ENCODE data around the gene SCAF11. TPM values are rescaled to one million over a fixed set of nuclear protein-coding genes. Genes with fewer than 3 reads are reported as not detected.

The SCAF11 gene
- polyA plus RNA-seq, 1 donor (not counting 4 experiments of a cell fraction or from before 2014, with no cell fraction given): 54.5 TPM

DNA sequence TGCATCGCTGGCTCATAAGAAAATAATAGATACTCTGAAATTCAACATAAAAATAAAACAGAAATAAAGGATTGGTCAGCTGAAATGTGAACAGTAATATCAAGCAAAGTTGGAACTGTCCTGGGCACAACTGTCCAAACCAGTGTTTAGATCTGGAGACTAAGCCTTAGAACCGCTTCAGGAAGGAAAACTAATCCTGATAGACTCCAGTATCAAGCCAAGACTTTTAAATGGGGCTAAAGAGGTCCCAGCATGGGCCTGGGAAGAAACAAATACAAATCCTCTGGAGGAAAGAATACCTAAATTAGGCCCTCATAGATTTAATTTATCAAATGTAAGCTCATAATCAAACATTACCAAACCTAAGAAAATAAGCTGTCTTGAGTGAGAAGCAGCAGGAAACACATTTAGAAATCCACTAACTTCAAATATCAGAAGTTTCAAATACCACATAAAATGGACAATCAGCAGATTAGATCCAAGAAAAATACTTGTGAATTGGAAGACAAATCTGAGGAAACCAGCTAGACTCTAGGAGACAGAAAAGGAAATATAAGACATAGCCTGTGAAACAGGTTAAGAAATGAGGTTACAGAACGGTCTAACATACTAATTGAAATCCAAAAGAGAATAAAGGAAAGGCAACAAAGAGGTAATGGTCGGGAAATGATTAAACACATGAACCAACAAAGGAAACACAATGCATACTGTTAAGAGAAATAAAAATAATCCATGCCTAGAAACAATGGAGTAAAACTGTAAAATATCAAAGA lies 27.6 kb downstream of the SCAF11 start:
- no peak for TF ChIP-seq EZH2 (IDR thresholded peaks at IDR 0.05; ENCODE audit: low read length)
- no peak for TF ChIP-seq CTCF (optimal IDR thresholded peaks at IDR 0.05 in 1 of 3, IDR thresholded peaks at IDR 0.05 in 1 of 3, conservative IDR thresholded peaks at IDR 0.05 in 1 of 3; ENCODE audit: extremely low read depth in 1 of 3, insufficient read depth in 2 of 3, low read length in 3 of 3)
- Histone ChIP-seq H3K4me1 (ENCODE audit: control insufficient read depth, extremely low read depth, insufficient read depth, low read length) (no peaks in the 10 kb centered on the region), H3K27ac (ENCODE audit: control insufficient read depth, insufficient read depth, low read length) (no peak overlapping the region), H3K27me3 (ENCODE audit: control insufficient read depth, extremely low read depth, insufficient read depth, low read length) (no peaks in the 10 kb centered on the region), H3K9me3 (ENCODE audit: control insufficient read depth, low read depth, low read length) (no peaks in the 10 kb centered on the region), H2AFZ (ENCODE audit: control insufficient read depth, low read length) (no peak overlapping the region), H3K4me2 (ENCODE audit: control insufficient read depth, extremely low read depth, insufficient read depth, low read depth, low read length) (no peak overlapping the region), H3K79me2 (ENCODE audit: control insufficient read depth, insufficient read depth, low read length) (peaks cover 41% of the 10 kb centered on the region), H3K9me1 (ENCODE audit: control insufficient read depth, extremely low read depth, insufficient read depth, low read length) (no peaks in the 10 kb centered on the region), H3K36me3 (ENCODE audit: control insufficient read depth in 2 of 2, extremely low read depth in 1 of 2, insufficient read depth in 2 of 2, low read length in 2 of 2) (no peaks in the 10 kb centered on the region), H3K4me3 (ENCODE audit: control insufficient read depth in 2 of 3, extremely low read depth in 1 of 3, insufficient read depth in 2 of 3, low read depth in 1 of 3, low read length in 3 of 3) (no peak overlapping the region), H4K20me1 (ENCODE audit: control insufficient read depth, extremely low read depth, insufficient read depth, low read length) (no peaks in the 10 kb centered on the region), H3K9ac (ENCODE audit: control insufficient read depth, extremely low read depth, insufficient read depth, low read length) (no peak overlapping the region)
- FAIRE-seq: no peak
- dilution Hi-C loops (cut with MboI; ENCODE audit: extremely low pct_ligation_motif_present, low sequenced_read_pairs): no loop called here
- no peak for DNase-seq (ENCODE audit: low read depth, low spot score)

GRCh38 chr12:45959728-45960127 lies 30.6 kb downstream of the SCAF11 start:
- Histone ChIP-seq H3K27me3 (ENCODE audit: control insufficient read depth, extremely low read depth, insufficient read depth, low read length) (no peaks in the 10 kb centered on the region), H3K27ac (ENCODE audit: control insufficient read depth, insufficient read depth, low read length) (no peak overlapping the region), H3K4me2 (ENCODE audit: control insufficient read depth, extremely low read depth, insufficient read depth, low read depth, low read length) (no peak overlapping the region), H3K79me2 (ENCODE audit: control insufficient read depth, insufficient read depth, low read length) (peaks cover 16% of the 10 kb centered on the region), H3K9me1 (ENCODE audit: control insufficient read depth, extremely low read depth, insufficient read depth, low read length) (no peaks in the 10 kb centered on the region), H3K9ac (ENCODE audit: control insufficient read depth, extremely low read depth, insufficient read depth, low read length) (no peak overlapping the region), H3K9me3 (ENCODE audit: control insufficient read depth, low read depth, low read length) (no peaks in the 10 kb centered on the region), H3K36me3 (ENCODE audit: control insufficient read depth in 2 of 2, extremely low read depth in 1 of 2, insufficient read depth in 2 of 2, low read length in 2 of 2) (no peaks in the 10 kb centered on the region), H3K4me1 (ENCODE audit: control insufficient read depth, extremely low read depth, insufficient read depth, low read length) (no peaks in the 10 kb centered on the region), H4K20me1 (ENCODE audit: control insufficient read depth, extremely low read depth, insufficient read depth, low read length) (no peaks in the 10 kb centered on the region), H2AFZ (ENCODE audit: control insufficient read depth, low read length) (no peak overlapping the region), H3K4me3 (ENCODE audit: control insufficient read depth in 2 of 3, extremely low read depth in 1 of 3, insufficient read depth in 2 of 3, low read depth in 1 of 3, low read length in 3 of 3) (no peak overlapping the region)
- TF ChIP-seq EZH2 (IDR thresholded peaks at IDR 0.05; ENCODE audit: low read length) (no peak), CTCF (optimal IDR thresholded peaks at IDR 0.05 in 1 of 3, IDR thresholded peaks at IDR 0.05 in 1 of 3, conservative IDR thresholded peaks at IDR 0.05 in 1 of 3; ENCODE audit: extremely low read depth in 1 of 3, insufficient read depth in 2 of 3, low read length in 3 of 3) (no peak)
- dilution Hi-C loops (cut with MboI; ENCODE audit: extremely low pct_ligation_motif_present, low sequenced_read_pairs): no loop called here
- DNase-seq (ENCODE audit: low read depth, low spot score) (no peak), FAIRE-seq (no peak)

Measured in keratinocyte (primary cell).